DOHH2 (cell line): Measurements from ENCODE around the gene SMC1B.

ENCODE experiments used
- H3F3A ChIP-seq: fragments of 200-600 bp; sonication (generic), shearing (Covaris generic); 2 replicates; pipeline ENCODE4 v1.6.0; 2016; ENCODE audit warnings: antibody characterized with exemption, mild to moderate bottlenecking; ENCODE audit not compliant: control insufficient read depth, insufficient read depth
- H3K27ac ChIP-seq: fragments of 200-600 bp; sonication (generic); 2 replicates; pipeline ENCODE4 v1.5.1; 2014; ENCODE audit warnings: low read depth, mild to moderate bottlenecking, low read length, moderate library complexity
- H3K27me3 ChIP-seq: fragments of 200-600 bp; sonication (generic); 2 replicates; pipeline ENCODE4 v1.6.1; 2014; ENCODE audit warnings: mild to moderate bottlenecking, low read length, mixed read lengths; ENCODE audit not compliant: control insufficient read depth
- H3K36me3 ChIP-seq: fragments of 200-600 bp; sonication (generic); 2 replicates; pipeline ENCODE4 v1.6.1; 2014; ENCODE audit warnings: mild to moderate bottlenecking, low read length, moderate library complexity, mixed read lengths; ENCODE audit not compliant: control insufficient read depth
- H3K4me1 ChIP-seq: fragments of 200-600 bp; sonication (generic); 2 replicates; pipeline ENCODE4 v1.6.1; 2014; ENCODE audit warnings: mild to moderate bottlenecking, low read length, mixed read lengths; ENCODE audit not compliant: control insufficient read depth
- H3K4me2 ChIP-seq: fragments of 200-600 bp; sonication (generic); 2 replicates; pipeline ENCODE4 v1.6.0; 2014; ENCODE audit warnings: mild to moderate bottlenecking, low read length, moderate library complexity
- H3K4me3 ChIP-seq: fragments of 200-600 bp; sonication (generic); 2 replicates; pipeline ENCODE4 v1.5.1; 2014; ENCODE audit warnings: mild to moderate bottlenecking, low read length, mixed read lengths
- H3K79me2 ChIP-seq: fragments of 200-600 bp; sonication (generic); 2 replicates; pipeline ENCODE4 v1.6.1; 2014; ENCODE audit warnings: mild to moderate bottlenecking, low read length, mixed read lengths; ENCODE audit not compliant: control insufficient read depth
- H3K9me2 ChIP-seq: fragments of 200-600 bp; sonication (generic); replicated peaks from 2 replicates; pipeline ENCODE4 v1.6.1; 2014; ENCODE audit warnings: mild to moderate bottlenecking, low read length, mixed read lengths; ENCODE audit not compliant: control insufficient read depth
- H3K9me3 ChIP-seq: fragments of 200-600 bp; sonication (generic); 2 replicates; pipeline ENCODE4 v1.6.1; 2014; ENCODE audit warnings: antibody characterized with exemption, low read length, mixed read lengths; ENCODE audit not compliant: control insufficient read depth, insufficient read depth
- H4K20me1 ChIP-seq: fragments of 200-600 bp; sonication (generic); 2 replicates; pipeline ENCODE4 v1.6.0; 2014; ENCODE audit warnings: low read depth, mild to moderate bottlenecking, antibody characterized with exemption, low read length, moderate library complexity; ENCODE audit not compliant: control insufficient read depth, insufficient read depth
- EZH2phosphoT487 ChIP-seq: fragments of 200-600 bp; sonication (generic); IDR thresholded peaks from 2 replicates; pipeline ENCODE4 v1.6.1; 2017; ENCODE audit warnings: borderline replicate concordance, mild to moderate bottlenecking, antibody characterized with exemption, low read length, moderate library complexity, mixed read lengths
- TF ChIP-seq, protein P1 (sequence below): fragments of 200-600 bp; sonication (generic); IDR thresholded peaks from one replicate; pipeline ENCODE4 v1.5.1; 2014; ENCODE audit warnings: antibody characterized with exemption, mild to moderate bottlenecking, low read depth, low read length; ENCODE audit not compliant: poor library complexity, severe bottlenecking

Gene SMC1B

DNA sequence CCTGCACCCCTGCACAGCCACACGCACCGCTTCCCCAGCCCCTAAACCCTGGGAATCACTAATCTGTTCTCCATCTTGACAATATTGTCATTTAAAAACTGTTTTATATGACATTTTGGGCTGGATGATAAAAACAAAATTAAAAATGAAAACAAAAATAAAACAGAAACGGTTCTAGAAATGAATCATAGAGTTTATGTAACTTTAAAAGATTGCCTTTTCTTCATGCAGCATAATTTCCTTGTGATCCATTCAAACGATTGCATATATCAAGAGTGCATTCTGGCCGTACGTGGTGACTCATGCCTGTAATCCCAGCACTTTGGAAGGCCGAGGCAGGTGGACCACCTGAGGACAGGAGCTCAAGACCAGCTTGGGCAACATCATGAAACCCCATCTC lies 110.2 kb downstream of the SMC1B start:
- TF ChIP-seq, protein P1, sequence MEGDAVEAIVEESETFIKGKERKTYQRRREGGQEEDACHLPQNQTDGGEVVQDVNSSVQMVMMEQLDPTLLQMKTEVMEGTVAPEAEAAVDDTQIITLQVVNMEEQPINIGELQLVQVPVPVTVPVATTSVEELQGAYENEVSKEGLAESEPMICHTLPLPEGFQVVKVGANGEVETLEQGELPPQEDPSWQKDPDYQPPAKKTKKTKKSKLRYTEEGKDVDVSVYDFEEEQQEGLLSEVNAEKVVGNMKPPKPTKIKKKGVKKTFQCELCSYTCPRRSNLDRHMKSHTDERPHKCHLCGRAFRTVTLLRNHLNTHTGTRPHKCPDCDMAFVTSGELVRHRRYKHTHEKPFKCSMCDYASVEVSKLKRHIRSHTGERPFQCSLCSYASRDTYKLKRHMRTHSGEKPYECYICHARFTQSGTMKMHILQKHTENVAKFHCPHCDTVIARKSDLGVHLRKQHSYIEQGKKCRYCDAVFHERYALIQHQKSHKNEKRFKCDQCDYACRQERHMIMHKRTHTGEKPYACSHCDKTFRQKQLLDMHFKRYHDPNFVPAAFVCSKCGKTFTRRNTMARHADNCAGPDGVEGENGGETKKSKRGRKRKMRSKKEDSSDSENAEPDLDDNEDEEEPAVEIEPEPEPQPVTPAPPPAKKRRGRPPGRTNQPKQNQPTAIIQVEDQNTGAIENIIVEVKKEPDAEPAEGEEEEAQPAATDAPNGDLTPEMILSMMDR = no peak
- TF ChIP-seq EZH2phosphoT487 = no peak
- no peak overlapping the region for H3K4me2 ChIP-seq

GRCh38 chr22:45302751-45303150 lies 110.6 kb downstream of the SMC1B start:
- Histone ChIP-seq H3F3A (no peaks in the 10 kb centered on the region), H3K9me2 (no peaks in the 10 kb centered on the region), H3K79me2 (no peaks in the 10 kb centered on the region), H3K4me1 (no peaks in the 10 kb centered on the region), H3K9me3 (no peaks in the 10 kb centered on the region), H3K4me3 (no peak overlapping the region), H3K36me3 (no peaks in the 10 kb centered on the region), H3K4me2 (no peak overlapping the region), H4K20me1 (no peaks in the 10 kb centered on the region), H3K27me3 (peaks cover 23% of the 10 kb centered on the region), H3K27ac (no peak overlapping the region)
- TF ChIP-seq, protein P1 = no peak
- no peak for TF ChIP-seq EZH2phosphoT487

More for the DNA sequence above, 110.2 kb downstream of the SMC1B start:
- Histone ChIP-seq H3K4me1 (no peaks in the 10 kb centered on the region), H4K20me1 (no peaks in the 10 kb centered on the region), H3K79me2 (no peaks in the 10 kb centered on the region), H3K9me2 (no peaks in the 10 kb centered on the region), H3K9me3 (no peaks in the 10 kb centered on the region), H3F3A (no peaks in the 10 kb centered on the region), H3K4me3 (no peak overlapping the region), H3K27ac (no peak overlapping the region), H3K36me3 (no peaks in the 10 kb centered on the region), H3K27me3 (peaks cover 23% of the 10 kb centered on the region)

DNA sequence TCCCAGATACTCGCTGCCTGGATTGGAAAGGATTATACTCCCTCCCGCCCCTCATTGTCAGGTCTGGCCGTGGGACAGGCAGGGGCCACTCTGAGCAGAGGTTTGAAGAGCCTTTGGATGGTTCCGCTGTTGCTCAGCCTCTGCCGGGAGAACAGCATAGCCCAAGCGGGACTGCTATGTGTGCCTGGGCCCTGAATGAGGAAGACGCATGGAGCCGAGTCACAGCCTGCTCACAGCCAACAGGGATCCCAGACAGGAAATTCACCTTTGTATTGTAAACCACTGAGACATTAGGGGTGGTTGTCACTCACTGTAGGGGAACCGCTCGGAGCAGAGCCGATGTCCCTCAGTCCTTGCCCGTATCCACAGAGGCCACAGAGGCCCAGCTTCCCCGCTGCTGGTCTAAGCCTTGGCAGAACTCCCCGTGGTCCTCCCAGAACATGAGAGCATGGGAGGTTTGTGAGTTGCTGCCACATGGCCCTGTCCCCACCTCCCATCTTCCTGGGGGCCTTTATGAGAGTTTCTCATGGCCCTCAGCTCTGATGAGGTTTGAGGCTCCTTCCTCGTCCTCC lies 114.4 kb downstream of the SMC1B start:
- H3K4me2 ChIP-seq = no peak overlapping the region
- no peaks in the 10 kb centered on the region for H3F3A ChIP-seq
- TF ChIP-seq EZH2phosphoT487 = no peak
- TF ChIP-seq, protein P1 = no peak
- H3K4me1 ChIP-seq = peaks cover 9% of the 10 kb centered on the region
- H4K20me1 ChIP-seq = no peaks in the 10 kb centered on the region
- H3K9me3 ChIP-seq = no peaks in the 10 kb centered on the region
- no peaks in the 10 kb centered on the region for H3K9me2 ChIP-seq
- H3K79me2 ChIP-seq = no peaks in the 10 kb centered on the region
- no peak overlapping the region for H3K4me3 ChIP-seq
- no peak overlapping the region for H3K27ac ChIP-seq
- H3K36me3 ChIP-seq = no peaks in the 10 kb centered on the region
- H3K27me3 ChIP-seq = peaks cover 23% of the 10 kb centered on the region
